HG03521 (cell line): ENCODE results near the gene AIFM1.
A peak's percentile ranks its signal among the peaks of the same experiment; 100 is the strongest.

ENCODE experiments used
- ATAC-seq: cut with Tn5 transposase; IDR thresholded peaks from one replicate; pipeline ENCODE4 v1.9.1; 2021; ENCODE audit warnings: mild to moderate bottlenecking, moderate library complexity; ENCODE audit not compliant: unreplicated experiment

AIFM1 gene

DNA sequence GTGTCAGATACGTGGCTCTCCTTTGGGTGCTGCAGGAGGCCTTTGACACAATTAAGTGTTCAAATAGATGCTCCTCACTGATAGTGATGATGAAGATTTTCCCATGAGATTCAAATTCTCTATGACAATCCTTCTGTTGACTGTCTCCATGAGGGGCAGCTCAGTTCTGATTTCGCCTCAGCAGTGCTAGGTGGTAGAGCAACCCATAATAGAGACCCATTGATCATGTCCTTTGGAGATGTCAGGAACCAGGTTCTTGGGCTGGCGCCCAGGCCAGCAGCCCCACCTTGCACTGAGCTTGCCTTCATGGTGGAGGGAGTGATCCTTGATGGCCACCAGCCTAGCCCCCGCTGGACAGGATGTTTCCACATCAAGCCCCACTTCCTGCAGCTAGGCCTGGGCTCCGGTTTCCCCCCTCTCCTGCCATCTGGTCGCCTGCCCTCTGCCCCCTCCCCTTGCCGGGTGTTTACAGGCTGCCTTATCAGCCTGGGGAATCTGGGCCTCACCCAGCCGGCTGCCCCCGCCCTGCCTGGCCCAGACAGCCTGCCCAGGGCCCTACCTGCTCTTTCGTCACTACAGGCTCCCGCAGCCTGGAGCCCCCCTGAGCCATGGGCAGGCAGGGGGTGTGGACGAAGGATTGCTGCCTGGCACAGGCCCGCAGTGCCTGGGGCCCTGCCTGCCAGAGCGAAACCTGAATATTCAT is 68.0 kb downstream of the AIFM1 start:
- ATAC-seq: no peak

GRCh38 chrX:130095249-130096030 is 70.2 kb downstream of the AIFM1 start:
- ATAC-seq: no peak

GRCh38 chrX:130094696-130095095 is 70.9 kb downstream of the AIFM1 start:
- ATAC-seq: no peak

GRCh38 chrX:130093271-130093670 is 72.4 kb downstream of the AIFM1 start:
- no peak for ATAC-seq

DNA sequence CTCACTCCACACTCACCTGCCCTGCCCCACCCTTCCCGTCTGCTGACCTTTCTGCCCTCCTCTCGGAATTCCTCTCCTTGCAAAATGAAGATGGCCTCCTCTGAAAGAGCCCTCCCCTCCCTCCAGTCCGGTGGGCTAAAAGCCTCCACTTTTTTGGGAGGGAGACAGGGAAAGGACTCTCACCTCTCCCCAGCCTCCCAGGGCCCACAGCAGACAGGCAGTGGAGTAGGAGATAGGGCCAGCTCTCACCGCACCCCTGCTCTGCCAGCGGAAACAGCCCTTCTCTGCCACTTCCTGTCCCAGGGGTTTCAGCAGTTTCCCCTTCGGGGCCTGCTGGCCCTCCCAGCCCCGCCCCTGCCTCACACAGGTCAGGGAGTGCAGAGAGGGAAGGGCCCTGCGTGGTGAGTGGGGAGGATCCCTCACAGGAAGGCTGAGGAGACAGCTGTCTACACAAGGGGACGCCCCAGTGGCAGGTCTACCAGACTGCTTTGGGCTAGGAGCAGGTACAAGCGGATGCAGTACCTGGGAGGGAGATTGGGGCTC is 73.6 kb downstream of the AIFM1 start:
- peak; percentile 99 for ATAC-seq

DNA sequence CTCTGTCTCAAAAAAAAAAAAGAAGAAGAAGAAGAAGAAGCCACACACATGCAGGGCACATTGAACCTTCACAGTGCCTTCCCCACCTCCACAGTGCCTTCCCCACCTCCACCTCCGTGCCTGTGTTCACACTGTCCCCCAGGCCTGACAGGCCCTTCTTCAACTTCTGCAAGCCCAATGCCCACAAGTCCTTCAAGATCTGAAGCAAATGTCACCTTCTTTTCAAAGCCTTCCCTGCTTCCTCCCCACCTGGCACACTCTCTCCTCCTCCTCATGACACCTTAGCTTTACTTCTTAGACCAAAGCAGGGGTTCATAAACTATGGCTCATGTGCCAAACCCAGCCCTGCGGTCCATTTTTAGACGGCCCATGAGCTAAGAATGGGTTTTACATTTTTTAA is 75.3 kb downstream of the AIFM1 start:
- ATAC-seq: no peak

DNA sequence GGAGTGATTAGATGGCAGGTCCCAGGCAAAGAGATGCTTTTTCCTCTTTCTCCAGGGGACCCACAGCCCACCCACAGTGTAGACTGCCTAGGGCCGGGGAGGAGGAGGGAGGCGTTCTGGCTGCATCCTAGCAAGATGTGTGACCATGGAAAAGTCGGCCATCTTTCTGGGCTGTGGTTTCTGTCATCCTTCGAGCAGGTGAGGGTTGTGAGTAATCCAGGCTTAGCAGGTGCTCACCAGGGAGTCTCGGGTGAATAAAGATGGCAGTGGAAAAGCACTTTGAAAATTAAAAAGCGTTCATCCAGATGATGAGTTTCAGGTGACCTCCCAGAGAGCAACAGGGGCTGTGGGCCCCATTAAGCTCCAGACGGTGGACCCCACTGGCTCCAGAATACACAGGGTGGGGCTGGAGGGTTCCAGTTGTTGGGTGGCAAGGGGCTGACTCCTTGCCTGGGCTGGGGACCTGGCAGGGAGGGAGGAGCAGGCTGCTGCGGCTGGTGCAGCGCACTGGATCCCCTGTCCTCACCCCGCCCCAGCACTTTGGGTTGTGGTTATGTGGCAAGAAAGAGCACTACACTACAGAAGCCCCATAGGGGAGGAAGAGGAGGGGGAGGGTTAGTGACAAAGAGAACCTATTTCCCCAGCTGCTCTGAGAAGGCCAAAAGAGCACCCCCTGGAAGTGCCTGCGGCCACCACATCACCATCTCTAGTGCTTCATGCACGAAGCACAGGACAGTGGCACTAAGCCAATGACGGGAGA is 79.0 kb downstream of the AIFM1 start:
- ATAC-seq: peak; percentile 36

DNA sequence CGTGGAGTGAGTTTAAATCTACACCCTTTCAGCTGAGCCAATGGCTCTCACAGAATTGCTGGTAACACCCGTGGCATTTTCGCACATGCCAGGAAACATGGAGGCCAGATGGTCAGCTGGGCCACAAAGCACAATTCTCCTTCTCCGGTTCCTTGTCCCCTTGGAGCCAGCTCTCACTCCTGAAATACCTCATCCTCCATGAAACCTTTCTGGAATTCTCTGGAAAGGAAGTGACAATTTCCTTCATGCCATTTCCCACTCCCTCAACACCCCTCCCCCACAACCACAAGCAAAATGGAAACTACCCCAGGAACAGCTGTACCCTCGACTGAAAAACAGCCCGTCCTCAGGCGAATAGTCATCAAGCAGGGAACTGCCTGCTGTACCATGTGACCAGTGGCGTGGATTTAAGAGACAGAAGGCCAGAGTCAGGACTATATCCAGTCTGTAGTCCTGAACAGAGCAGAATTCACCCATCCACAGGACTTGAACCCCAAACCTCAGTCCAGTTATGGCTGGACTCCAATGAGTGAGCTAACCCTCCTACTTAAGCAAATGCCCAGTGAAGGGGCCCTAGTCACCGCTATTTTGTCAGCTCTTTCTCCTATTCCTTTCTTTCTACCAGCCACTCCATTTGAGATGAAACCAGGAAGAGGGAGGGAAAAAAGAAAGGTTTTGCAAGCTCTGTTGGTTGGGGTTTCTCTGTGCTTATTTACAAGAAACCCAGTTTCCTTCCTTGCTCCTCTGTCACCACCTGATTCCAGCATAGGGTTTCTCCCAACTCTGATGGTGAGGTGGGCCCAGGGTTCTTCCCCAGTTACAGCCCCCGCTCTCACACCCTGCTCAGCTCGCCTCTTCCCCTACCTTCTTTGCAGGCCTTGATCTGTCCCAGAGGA is 79.8 kb downstream of the AIFM1 start:
- ATAC-seq: no peak

DNA sequence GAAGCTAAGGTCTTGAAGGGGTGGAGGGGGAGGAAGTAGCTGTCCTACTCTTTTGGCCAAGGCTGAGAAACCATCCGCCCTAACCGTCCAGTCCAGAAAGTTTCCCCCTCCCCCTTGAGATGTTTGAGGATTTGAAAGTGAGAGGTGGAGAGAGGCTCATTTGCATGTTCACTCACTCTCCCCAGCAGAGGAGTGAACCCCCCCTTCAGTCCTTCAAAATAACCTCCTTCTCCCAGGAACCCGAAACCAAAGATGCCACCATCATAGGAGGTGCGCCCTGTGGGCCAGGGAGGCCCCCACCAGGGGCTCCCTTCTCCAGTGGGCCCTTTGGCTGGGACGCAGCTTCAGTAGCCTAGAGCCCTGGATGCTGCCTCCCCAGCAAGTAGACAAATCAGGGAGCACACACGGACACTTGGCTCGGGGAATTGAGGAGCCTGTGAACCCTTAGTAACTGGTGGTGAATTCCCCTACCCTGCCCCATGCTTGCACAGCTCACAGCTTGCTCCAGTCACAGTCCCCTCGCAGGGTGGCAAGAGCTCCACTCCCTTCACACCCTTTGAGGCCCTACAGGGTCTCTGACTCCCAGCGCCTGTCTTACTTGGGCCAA is 80.9 kb downstream of the AIFM1 start:
- ATAC-seq: no peak

DNA sequence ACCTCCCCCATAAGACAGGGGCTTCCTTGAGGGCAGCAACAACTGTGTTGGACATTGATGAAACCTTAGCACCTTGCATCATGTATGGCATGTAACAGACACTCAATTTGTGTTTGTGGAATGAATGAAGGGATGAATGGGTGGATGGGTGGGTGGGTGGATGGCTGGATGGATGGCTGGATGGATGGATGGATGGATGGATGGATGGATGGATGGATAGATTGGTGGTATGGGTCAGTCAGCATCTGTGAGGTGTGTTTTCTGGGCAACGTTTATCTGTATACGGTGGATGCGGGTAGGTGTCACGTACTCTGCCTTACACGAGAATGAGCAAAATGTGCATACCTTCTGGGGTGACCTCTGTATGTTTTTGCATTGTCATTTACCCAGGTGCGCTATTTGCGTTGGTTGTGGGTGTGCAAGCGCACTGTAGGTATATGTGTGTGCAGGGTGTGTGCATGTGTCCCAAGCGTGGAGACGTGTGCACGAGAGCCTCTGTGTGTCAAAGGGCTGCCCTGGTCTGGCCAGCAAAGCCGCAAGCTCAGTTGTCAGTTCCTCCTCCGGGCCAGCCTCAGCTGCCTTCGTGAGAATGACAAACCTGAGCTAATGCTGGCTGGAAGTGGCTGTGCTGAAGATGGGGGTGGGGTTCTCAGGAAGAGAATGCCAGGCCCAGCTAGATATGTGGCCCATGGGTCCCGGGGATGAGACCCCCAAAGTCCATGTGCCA is 81.8 kb downstream of the AIFM1 start:
- ATAC-seq: peak; percentile 28

DNA sequence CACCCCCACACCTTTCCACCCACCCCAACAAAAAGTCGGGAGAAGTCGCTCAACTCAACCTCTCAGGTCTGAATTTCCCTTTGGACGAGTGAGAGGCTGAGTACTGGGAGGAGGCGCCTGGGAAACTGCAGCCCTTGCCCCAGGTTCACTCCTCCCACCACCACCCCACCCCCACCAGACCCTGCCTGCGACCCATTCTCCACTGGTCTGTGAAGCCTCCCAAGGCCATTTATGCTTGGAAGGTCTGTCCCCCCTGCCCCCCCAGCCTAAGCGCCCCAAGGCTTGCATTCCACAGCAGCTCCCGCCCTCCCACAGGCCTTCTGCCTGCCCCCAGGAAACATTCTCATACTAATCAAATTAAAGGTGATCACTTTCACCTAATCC is 82.5 kb downstream of the AIFM1 start:
- no peak for ATAC-seq

DNA sequence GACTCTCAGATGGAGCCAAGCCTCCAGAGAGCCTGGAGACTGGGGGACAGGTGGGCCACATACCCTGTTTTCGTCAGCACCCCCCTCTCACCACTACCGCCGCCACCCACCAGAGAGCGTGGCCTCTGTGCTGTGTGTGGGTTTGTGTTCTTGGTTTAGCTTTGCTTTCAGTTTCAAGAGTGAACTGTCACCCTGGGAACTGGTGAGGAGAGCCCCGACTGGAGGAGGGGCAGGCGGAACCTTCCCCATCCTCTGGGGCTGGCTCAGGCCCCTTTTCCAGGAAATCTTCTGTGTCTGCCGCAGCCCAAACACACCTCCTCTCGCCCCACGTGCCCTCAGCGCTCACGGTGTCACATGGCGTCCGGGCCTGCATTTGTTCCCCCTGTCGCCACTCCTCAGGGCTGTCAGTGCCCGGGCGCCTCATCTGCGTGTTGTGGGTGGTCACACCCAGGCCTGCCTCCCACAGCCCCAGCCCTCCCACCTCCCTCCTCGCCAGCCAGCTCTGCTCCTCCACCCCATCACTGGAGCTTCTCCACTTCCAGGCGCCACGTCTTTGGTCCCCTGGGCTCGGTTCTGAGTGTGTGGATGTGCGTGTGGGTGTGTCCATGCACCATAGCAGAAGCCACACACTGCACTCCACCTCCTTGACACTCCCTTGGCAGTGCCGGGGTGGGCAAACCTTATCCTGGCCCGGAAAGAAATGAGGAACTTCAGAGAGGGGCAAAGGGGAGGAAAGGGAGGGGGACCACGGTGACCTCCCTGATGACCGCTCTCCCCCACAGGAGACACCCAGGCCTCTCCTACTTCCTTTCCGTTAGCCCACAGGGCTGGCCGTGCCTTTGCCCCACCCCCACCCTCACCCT is 83.2 kb downstream of the AIFM1 start:
- peak; percentile 68 for ATAC-seq

GRCh38 chrX:130081421-130082045 is 84.1 kb downstream of the AIFM1 start:
- no peak for ATAC-seq

- ATAC-seq: no peak
Measured at GRCh38 chrX:130080791-130081367, 84.8 kb downstream of the AIFM1 start.

- ATAC-seq: no peak
Measured at GRCh38 chrX:130079824-130080406, 85.7 kb downstream of the AIFM1 start.
